Stromal cell of bone marrow (primary cell): Measurements from ENCODE around the gene DSCAML1.

Experiments
- DNase-seq: peaks from one replicate; pipeline ENCODE4 v3.0.0-alpha.2; 2012; ENCODE audit warnings: low read depth

The DSCAML1 gene

DNA sequence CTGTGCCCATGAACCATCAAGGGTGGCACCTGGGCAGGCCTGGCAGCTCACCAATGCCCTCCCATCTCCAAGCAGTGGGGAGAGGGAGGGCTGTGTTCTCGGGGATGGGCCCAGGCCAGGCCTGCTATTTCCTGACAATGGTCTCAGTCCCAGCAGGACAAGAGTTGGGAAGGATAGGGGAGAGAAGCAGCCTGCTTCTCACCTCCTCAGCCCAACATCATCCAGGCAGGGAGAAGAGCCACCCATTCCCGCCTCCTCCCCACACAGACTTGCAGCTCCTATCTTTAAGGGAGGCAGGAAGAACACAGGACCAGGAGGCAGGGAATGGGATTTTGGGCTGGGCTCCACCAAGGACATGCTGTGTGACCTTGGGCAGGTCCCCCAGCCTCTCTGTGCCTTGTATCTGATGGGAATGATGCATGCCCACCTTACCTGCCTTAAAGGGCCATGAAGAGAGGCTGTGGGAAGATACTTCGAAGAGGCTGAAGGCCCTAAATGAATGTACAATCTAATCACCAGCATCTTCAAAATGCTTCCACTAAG lies 108.7 kb downstream of the DSCAML1 start:
- DNase-seq = no peak

DNA sequence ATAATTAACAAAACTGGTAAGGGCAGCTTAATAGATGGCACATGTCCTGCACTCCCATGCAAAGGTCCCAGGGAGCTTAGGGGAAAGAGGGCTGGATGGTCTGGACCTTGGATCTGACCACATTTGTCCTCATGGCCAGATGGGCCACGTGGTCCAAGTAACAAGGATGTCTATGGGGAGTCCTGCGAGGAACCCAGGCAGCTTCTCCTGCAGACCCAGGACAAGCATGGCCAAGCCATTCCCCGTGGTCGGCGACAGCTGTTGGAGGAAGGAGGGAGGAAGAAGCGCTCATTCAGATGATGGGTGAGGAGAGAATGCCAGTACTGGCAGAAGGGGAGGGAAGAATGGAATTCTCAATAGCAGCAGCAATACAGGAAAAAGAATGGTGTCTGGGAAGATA lies 109.2 kb downstream of the DSCAML1 start:
- DNase-seq = no peak

DNA sequence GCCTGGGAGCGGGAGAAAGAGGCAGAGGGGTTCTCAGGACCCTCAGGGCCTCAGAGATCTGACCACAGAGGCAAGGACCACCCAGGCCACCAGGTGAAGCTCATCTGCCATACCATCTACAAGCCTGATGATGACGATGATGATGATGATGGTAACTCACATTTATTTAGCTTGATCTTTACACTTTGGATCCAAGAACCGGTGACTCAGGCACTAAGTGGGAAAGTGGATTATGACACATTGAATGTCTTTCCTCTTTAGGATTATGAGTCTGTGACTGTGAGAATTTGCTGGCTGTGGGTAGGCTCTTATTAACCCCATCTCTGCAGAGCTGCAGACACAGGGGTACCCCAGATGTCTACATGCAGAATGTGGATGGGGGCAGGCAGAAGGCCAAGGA lies 110.3 kb downstream of the DSCAML1 start:
- DNase-seq = no peak

DNA sequence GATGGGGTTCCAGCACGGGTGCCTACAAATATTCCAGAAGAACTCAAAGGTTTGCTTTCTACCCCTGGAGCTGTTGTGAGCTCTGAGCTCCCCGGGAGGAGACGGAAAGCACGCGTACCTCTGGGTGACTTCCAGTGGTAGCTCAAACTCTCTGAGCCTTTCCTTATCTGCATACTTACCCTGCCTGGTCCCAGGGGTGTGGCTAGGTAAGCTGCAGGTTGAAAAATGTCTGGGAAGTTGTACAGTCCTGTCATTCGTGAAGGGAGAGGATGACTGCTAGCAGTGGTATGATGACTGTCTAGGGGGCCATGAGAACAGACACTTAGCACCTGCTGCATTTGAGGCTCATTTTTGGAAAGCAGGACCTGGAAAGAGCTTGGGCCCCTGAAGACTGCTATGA lies 111.5 kb downstream of the DSCAML1 start:
- DNase-seq = no peak

DNA sequence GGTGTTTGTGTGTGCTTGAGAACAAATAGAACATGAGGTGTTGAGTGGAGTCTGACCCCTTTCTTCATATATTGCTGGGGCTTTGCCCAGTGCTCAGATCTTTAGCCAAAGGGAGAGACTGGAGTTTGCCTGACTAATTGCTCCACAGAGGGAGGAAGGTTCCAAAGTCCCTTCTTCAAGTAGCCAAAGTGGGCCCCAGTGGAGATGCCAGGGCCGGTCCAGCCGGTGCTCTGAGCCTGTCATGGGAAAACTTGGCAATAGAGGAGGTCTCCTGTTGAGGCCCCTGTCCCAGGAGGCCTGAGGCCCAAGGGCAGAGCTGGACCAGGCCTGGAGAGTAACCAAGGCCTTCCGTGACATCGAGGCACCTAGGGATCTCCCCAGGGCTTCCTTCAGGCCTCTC lies 112.3 kb downstream of the DSCAML1 start:
- no peak for DNase-seq

DNA sequence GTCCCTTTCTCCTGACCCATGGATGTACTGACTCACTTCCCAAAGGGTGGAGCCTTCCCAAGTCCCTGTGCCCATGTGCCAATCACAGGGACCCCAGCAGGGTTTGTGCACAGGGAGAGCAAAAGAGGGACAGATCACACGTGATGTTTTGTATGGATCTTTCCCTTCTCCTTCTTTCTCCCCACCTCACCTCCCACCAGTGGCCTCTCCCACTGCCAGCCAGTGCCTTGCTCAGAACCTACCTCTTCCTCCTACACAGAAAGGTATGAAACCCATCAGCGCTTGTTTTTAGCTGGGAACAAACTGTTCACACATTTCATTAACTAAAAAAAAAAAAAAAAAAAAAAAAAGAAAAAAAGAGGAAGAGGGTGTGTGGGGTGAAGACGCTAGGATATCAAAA lies 112.9 kb downstream of the DSCAML1 start:
- DNase-seq = no peak

DNA sequence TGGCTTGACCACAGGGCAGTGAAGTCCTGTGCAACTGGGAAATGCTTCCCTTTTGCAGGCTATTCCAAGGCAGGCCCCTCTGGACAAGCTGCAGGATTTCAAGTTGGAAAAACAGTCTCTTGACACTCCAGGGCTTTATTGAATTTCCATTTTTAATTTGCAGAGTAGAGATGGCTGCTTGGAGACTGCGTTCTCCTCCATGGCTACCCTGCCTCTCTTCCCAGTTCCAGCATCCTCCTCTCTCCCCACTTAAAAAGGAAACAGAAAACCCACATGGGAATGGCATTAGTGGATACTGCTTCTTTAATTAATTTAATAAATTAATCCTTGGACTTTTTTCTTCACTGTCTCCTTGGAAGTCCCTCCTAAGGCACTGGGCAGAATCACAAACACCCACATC lies 115.6 kb downstream of the DSCAML1 start:
- DNase-seq = no peak

DNA sequence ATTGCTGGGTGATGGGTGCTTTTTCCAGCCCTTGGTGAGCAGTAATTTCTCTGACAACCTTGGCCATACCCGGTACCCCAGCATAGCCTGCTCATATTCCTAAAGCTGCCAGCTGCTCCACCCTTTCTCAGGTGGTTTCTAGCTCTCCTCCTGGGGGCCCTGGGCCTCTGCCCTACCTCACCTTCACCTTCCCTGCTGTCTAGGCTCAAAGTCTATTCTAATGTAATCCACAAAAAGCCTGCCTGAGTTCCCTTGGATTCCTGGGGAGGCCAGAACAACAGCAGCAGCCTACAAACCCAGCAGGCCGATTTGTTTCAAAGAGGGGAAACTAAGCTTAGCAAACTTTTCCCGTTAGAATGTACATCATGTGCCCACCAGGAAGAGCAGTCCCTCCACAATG lies 117.6 kb downstream of the DSCAML1 start:
- DNase-seq = no peak

DNA sequence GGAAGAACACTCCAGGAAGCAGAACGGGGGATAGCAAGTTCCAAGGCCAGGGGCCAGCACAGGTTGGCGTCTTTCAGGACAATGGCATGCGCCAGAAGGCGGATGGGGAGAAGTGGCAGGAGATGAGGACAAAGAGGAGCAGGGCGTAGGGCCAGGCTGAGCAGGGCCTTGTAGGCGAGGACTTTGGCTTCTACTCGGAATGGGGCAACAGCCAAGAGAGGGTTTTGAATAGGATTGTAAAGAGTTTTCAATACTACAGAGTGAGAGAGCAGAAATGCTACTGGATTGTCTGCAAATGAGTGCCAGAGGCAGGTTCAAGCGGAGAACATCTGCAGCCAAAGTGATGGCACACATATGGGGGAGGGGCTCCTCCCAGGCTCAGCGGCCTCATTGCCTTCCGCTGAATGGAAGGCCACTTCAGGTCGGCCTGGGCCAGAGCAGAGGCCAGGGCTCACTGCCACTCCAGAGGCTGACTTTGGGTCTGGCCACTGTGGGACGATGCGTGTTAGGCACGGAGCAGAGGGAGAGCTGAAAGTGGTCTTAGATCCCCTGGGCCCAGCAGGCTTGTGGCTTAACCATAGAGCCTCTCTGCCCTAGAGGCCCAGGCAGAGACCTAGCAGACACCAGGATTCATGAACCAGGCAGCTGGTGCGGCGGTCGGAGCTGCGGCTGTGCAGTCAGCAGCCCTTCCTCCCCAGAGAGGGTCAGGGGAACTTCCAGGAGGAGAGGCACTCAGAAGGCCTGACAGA lies 118.2 kb downstream of the DSCAML1 start:
- no peak for DNase-seq

DNA sequence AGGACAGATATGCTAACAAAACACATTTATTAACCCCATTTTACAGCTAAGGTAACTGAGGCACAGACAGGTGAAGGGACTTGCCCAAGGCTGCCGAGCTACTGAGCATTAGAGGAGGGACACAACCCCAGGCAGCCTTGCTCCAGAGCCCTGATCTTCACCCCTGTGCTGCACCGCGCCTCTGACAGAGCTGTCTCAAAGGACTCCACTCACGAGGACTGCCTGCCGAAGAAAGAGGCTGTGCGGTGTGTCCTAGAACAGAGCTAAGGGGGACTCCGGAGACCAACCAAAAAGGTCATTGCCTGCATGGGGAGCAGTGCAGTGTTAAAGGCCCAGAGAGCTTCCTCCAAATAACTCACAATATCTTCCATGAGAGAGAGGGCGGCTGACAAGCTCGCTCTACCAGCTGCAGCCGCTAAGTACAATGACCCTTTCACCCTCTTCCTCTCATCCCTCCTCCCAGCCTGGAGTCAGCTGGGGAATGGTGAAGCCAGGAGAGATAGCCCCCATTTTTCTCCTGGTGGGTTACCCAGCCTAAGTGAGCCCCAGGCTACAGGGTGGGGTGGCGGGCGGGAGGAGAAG lies 119.2 kb downstream of the DSCAML1 start:
- no peak for DNase-seq

DNA sequence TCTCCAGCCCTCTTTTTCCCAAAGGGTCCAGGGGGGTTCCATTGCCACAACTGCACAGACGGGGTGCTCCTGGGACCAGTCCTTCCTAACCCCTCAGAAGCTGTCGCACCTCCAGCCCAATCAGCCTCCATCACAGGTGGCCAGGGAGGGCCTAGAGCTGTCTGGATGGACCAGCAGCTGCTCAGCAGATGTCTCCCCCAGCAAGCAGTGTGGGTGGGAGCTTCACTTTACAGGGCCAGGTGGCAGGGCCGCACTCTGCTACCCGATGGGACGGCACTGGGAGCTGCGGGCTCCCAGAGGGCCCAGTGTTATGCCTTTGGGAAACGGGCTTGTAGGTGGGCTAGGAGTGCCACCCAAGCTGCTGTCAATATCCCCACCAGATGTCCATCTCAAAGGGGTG lies 120.5 kb downstream of the DSCAML1 start:
- no peak for DNase-seq

DNA sequence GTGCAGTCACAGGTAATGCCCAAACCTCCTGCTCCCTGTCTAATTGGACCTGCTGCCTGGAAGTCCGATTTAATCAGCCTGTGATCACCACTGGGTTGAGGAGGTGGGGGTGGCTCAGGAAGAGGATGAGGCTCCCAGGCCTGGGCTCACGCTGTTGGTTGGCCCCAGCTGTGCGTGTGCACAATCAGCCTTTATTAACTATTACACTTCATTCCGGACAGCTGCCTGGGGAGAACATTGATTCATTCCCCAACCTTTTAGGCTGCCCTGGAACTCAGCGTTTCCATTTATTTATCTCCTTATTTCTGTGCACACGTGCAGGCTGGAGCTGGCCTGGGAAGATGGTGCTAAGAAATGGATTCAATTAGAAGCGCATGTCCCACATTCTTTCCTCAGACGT lies 123.4 kb downstream of the DSCAML1 start:
- DNase-seq = no peak

DNA sequence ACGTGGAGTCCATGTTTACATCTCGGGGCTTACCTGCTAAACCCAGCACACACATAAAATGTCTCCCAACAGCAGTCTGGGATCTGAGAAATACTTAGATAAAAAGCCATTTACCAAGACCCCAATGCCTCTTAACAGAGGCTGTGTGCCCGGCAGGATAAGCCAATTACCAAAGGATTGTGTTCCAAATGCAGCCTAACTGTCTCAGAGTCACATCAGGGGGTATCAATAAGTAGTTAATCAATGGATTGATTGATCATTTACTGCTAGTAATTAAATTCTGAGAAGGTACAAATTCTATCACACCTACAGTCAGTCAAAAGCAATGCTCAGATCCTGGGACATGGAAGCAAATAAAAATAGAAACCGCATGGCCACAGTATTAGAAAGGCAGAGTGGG lies 125.6 kb downstream of the DSCAML1 start:
- DNase-seq = no peak

DNA sequence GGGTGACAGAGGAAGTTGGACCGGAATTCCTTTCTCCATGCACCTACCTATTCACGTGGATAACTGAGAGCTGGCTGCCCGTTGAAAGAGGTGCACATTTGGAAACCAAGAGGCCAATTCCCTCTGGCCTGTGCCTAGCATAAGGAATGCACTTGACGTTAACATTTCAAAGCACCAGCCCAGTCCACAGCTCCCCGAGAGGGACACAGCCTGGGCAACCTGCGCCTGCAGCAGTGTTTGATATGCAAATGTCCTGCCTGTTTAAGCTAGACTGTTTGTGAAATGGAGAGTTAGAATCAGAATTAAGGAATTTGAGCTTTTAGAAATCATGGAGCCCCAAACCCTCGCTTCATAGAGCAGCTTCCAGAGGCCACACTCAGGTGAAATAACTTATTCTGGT lies 126.1 kb downstream of the DSCAML1 start:
- DNase-seq = no peak

DNA sequence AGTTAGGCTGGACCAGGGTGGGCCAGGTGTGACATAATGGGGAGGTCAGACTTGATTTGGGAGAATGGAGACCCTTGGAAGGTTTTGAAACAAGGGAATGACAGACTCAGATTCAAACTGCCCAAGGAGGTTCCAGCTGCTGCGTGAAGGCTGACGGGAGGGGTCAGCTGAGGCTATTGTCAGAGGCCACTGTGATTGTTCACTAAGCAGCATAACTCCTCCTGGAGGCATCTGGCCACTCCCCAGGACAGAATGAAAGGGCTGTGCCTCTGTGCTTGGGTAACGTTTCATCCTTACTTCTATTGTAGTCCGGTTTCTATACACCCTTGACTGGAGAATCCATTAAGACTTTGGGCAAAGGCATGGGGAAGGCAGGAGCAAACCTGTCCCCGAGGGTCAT lies 126.6 kb downstream of the DSCAML1 start:
- no peak for DNase-seq

DNA sequence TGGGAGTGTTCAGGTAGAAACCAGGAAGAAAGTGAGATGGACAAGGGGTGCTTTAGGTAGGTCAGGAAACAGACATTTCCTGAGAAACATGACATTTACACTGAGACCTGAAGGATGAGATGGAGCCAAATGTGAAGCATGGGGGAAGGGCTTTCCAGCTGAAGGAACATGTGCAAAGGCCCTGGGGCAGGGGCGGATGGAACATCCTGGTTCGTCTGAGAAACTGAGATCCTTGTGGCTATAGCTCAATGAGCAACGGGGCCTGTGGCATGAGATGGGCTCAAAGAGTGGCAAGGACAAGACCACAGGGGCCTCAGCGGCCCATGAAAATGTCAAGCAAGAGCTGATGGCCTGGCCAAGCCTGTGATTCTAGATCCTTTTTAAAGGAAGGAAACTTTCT lies 127.4 kb downstream of the DSCAML1 start:
- DNase-seq = no peak

DNA sequence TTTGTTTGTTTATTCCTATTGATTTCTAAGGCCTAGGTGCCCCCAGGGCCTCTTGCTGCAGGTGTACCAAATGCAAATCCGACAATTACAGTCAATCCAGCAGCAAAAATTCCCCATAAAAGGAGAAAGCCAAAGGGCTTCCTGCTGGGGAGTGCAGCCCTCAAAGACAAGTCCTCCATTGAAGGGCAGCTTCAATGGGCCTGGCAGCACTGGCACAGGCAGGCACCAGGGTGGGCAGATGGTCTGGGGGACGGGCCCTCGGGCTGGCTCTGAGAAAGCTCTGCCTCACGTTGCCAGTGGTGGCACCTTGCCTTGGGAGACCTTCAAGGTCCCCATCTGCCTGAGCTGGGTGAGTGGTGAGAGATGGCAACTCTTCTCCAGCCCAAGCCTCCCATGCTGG lies 128.0 kb downstream of the DSCAML1 start:
- no peak for DNase-seq

DNA sequence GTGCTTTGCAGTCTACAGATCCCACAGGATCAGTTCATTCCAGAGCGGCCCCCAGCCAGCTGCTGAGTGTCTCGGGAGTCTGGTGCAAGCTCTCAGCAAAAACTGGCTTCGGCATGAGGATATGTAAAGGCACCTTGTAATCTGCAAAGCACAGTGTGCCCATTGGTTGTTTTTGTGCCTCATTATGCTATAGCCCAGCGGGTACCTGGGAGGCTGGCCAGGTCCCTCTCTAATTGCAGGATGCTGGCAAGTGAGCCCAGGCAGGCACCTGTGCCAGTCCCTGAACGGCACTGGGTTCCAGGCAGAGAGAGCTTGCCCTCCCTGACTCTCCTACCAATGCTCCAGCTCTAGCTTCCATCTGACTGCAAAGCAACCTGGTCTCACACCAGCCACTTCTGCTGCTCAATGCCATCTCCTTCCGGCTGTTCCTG lies 128.7 kb downstream of the DSCAML1 start:
- DNase-seq = no peak

DNA sequence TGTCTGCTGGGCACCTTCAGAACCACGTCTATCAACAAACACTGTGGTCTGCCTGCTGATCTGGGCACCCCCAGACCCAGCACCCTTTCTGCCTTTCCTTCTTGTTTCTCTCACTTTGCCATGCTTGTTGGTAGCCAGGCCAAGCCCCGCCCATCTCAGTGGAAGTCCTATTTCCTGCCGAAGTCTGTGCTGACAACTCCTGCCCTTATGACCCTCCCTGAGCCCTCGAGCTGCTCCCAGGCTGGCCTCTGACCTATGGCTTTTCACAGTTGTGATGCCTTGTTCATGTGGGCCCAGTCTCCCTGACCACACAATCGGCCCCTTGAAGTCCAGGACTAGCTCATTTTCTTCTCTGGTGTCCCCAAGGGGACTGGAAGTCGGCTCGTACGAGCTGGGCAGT lies 132.1 kb downstream of the DSCAML1 start:
- DNase-seq = no peak

DNA sequence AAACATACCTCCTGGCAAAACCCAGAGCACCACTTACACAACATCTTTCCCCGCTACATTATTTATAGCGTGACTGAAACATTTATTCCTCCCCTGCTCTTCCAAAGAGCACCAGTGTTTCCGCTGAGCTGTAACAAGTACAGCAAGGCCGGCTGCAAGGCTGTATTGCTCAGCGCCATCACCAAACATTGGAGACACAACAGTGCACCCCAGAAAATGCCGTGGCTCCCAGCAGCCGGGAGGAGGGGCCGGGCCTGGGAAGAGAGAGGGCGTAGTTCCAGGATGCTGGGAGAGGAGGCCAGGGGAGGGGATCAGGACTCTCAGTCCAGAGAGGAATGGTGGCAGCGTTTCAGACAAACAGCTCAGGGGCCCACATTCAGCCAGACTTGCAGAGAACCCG lies 133.2 kb downstream of the DSCAML1 start:
- no peak for DNase-seq

DNA sequence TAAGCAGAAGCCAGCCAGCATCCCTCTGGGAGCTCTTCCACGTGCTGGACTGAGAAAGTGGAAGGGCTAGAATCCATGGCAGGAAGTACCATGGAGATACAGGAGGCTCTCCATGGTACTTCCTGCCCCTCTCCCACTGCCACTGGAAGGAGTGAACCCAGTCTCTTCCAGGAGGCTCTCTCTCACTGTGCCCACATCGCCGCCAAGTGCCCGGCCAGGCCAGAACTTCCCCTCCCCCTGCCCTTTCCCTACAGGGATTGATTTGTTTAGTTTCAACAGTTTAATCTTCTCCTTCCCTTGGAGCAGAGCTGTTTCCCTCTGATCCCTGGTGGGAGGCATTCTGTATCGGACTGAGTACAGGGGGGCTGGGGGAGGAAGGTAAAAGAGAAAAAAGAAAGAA lies 133.6 kb downstream of the DSCAML1 start:
- DNase-seq = no peak

DNA sequence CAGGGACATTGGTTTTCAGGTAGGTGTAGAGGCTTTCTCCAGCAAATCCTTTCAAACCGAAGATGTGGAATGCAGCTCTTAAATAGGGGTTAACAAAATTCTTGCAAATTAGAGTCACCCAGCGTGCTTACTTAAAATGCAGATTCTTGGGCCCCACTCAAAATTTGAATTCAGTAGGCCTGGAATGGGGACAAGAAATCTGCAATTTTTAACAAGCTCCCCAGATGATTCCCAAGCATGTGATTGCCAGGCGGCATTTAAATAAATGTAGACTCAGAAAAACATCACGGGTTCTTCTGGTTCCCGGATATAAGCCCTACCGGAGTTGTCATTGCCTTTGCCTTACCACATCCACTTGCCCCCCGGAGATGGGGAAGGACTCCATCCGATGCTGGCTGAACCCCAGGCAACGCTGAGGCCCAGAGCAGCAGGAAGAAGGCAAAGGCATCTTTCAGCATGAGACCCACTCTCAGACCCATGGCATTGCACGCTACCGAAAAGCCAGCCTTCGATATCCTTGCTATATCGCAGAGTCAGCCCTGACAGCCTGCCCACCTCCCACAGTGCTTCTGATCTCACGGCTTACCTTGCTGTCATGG lies 134.2 kb downstream of the DSCAML1 start:
- DNase-seq = no peak

DNA sequence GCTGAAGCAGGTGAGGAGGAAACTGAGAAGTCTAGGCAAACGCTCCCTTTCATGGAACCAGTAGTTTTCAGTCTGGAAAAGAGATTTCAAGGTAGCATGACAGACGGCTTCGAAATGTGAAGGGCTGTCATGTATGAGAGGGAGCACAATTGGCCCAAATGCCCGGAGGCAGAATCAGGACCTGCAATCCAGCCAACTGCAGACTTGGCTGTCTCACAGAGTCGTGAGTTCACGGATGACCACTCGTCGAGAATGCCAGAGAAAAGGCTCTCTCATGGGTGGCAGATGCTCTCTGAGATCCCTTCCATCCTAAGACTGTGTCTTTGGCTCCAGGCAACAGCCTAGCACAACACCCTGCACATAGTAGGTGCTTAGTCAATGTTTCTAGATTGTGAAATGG lies 134.8 kb downstream of the DSCAML1 start:
- DNase-seq = no peak

DNA sequence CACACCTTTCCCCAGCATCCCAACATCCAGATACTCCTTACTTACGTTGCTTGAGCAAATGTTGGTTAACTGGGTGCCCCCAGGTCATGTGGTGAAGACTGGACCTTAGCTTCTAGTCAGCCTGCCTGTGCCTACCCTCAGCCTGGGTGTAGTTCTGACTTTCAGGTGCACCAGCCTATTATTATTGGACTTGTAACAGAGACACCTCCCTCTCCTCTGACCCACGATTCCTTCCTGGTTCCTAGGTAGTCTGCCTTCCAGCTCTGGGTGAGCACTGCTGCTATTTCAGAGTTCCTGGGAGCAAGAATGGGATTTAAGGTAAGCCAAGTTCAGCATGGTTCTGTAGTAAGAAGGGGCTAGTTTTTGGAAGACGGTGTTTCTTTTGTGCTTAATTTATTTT lies 138.2 kb downstream of the DSCAML1 start:
- DNase-seq = no peak
